Measurements from ENCODE around the gene LINGO1.

The LINGO1 gene

DNA sequence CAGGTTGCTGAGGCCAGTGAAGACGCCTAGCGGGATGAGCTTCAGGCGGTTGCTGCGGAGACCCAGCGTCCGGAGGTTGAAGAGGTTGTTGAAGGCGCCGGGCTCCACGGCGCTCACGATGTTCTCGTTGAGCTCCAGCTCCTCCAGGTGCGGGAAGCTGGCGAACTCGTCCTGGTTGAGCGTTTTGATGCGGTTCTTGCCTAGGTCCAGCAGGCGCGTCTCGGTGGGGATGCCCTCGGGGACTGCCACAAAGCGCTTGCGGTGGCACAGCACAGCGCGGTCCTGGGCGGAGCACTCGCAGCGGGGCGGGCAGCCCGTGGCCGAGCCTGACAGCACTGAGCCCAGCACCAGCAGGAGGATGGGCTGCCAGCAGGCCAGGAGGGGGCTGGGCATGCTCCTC lies 17.2 kb downstream of the LINGO1 start:
- DNase-seq = no peak

DNA sequence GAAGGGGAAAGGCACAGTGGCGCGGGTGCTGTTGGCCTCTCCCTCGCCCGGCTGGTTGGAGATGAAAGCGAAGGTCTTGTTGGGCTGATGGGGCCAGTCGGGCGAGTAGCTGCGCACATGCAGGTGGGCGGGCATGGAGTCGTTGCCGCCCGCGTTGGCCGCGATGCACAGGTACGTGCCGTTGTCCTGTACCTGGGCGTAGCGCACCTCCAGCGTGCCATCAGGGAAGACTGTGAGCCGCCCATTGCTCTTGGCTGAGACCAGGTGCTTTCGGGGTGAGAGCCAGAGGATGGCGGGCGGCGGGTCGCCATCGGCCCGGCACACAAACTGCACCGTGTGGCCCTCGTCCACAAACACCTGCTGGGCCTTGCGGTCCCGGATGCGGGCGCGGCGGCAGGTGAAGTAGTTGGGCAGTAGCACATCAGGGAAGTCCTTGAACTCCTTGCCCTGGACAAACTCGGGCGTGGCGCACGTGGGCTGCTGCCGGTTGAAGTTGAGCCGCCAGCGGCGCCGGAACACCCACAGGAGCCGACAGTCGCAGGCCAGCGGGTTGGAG lies 18.4 kb downstream of the LINGO1 start:
- no peak for DNase-seq

DNA sequence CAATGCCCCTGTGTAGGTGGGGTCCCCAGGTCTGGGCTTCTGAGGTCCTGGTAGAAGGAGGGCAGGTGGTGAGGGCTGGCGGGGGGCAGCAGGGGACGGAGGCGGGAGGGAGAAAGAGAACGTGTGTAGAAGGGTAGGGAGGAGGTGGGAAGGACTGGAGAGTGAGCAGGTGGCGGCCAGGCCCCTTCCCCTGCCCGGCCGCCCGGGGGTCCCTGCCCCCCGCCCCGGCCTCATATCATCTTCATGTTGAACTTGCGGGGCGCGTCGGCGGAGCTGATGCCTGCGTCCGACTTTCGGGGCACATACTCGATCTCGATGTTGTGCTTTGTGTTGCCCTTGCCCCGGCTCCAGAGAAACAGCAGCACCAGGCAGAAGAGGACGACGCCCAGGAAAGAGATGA lies 18.9 kb downstream of the LINGO1 start:
- DNase-seq = no peak

DNA sequence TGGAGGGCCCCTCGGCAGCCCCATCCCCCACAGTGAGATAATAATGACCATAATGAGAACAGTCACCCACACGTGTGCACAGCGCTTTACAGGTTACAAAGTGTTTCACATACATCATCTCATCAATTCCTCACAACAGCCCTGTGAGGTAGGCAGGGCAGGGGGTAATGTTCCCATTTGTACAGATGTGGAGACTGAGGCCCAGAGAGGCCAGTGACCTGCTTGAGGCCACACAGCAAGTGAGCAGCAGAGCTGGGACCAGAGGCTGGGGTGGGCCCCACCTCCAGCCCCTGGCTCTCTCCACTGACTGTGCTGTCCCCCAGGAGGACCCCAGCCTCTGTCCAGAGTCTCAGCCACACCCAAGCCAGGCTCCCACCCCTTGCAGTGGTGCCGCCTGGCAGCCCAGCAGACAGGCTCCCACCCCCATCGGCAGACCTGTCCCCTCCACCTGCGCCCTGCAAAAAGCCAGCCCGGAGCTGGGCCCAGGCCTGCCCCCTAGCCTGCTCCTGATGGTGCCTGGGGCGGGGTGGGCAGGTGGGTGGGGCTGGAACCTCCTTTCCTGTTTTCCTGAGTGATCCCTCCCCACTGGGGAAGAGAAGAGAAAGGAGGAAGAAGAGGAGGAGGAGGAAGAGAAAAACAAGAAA lies 19.6 kb downstream of the LINGO1 start:
- no peak for DNase-seq

DNA sequence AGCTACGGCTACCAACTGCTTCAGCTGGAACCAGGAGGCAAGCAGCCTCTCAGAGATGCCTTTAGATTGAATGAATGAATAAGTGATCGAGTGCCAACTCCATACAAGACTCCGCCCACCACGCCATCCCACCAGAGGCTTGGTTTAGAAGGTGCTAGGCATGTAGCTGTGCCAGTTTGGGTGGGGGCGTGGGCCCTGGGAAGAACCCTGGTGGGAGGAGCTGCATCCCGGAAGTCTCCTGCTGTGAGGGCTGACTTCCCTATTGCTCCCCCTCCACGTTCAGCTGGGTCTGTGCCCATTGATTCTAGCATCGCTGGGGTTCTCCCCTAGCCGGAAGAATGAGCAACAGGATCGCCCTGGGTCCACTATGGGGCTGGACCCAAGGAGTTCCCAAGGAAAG lies 20.9 kb downstream of the LINGO1 start:
- DNase-seq = no peak

DNA sequence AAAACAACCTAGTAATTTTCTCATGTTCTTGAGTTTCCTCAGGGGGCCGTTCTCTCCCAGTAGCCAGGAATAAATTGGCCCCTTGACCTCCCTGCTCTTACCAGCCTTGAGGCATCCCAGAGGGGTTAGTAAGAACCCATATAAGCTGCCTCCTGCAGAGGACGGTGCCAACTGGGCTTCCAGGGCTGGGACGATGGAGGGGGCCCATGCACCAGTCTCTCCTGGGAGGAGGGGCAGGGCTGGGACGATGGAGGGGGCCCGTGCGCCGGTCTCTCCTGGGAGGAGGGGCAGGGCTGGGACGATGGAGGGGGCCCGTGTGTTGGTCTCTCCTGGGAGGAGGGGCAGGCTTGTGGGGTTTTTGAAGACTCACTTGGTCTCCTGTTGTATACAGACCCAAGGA lies 22.0 kb downstream of the LINGO1 start:
- no peak for DNase-seq

DNA sequence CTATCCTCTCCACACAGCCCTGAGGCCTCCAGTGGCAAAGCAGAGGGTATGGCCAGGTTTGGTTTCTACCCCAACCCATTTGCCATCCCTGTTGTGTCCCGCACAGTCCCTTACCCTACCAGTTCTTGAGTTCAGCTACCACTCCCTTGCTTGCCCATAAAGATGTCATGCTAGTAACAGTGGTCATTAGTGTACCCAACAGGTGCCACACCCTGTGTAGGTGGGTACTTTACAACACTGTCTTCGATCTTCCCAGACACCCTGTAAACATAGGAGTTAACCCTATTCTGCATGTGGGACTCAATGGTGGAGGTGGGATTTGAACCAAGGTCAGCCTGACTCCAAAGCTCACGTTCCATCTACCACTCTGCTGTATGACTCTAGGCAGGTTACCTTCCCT lies 23.2 kb downstream of the LINGO1 start:
- no peak for DNase-seq

DNA sequence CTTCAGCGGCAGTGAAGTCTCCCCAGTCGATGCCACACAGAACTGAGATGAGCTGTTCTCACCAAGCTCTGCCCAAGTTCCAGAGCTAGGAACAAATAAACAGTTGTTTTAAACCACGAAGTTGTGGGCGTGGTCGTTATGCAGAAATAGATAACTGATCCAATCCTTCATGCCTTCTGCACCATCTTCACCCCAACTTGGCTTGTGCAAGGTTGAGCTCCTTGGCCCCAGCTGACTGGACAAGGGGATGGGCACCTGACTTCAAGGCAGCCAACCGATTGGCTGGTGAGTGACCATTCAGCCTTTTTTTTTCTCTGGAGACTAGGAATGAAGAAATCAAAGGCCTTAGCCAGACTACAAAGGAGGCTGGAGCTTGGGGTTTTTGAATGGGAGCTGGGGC lies 23.9 kb downstream of the LINGO1 start:
- DNase-seq = no peak

DNA sequence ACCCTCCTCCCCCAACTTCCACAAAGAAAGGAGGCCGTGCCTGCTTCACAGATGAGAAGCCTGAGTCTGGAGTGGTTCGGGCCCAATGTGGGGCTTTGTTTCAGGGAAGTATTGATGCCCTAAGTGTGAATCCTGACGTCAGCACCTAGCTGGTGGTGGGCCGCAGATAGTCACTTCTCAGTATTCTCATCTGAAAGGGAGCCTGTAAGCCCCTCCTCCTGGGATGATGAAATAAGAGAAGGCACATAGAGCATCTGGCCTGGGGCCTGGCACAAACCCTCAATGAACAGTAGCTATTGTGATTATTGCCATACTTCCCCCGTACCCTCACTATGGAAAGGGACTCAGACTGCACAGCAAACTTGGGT lies 24.8 kb downstream of the LINGO1 start:
- no peak for DNase-seq

DNA sequence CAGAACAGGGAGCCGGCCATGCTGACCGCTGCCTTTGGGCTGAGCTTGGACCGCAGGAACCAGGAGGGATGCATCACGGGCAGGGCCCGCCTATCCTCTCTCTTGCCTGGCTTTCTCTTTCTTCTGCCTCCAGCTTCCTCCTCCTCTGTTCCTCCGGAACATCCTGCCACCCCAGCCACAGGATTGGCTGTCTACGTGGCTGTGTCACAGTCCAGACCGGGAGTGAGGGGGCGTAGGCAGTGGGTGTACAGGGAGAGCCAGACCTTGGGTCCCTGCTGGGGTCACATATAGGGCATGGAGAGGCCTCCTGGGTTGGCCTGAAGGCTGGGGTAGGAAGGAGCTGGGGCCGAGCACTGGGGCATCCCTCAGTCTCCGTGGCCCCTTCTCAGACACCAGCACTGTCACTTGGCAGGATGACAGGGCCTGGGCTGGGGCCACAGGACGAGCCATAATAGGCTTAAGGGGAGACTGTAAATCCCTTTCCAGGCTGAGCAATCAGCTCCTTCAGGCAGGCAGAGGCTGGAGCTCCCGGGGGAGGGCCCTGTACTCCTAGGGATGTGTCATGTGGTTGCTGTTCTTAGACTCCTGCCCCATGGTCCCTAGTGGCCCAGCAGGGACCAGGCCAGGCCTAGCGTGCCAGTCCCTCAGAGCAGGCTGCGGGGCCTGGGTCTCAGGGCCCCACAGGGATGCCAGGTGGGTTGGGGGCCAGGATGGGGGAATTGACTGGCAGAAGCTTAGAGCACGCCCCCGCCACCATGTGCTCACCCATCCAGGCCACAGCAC lies 25.4 kb downstream of the LINGO1 start:
- no peak for DNase-seq

DNA sequence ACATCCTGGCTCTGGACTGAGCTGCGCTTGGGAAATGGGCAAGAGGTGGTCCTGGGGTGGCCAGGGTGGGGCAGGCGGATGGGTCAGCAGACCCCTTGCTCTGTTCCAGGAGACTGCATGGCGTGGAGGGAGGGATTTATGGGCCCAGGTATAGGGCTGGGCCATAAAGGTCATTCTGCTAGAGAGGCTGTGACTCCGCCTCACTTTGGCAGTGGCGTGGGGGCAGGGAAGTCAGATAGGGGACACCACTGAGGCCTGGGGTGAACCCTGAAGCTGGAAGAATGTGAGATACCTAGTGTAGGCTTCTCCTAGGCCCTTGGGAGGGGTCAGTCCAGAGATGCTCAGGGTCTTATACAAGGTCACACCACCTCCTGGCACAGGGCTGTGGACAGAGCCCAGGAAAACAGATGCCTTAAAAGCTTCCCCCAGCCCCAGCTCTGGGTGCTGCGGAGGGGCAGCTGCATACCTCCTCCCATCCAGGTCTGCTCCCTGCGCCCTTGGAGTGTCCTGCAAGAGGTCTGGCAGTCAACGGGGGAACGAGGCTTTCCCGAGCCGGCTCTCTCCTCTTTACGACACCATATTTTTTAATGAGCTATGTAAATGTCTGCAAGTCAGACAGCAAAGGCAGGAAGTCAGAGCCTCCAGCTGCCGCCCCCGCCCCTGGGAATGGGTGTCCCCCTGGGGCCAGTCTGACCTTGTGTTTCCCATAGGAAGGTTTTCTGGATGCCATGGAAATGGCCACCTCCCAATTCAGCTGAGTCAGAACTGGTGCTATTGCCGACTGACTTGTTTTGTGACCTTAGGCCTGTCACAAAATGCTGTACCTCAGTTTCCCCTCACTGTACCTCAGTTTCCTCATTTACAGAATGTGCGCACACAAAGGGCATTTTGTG lies 26.3 kb downstream of the LINGO1 start:
- no peak for DNase-seq

DNA sequence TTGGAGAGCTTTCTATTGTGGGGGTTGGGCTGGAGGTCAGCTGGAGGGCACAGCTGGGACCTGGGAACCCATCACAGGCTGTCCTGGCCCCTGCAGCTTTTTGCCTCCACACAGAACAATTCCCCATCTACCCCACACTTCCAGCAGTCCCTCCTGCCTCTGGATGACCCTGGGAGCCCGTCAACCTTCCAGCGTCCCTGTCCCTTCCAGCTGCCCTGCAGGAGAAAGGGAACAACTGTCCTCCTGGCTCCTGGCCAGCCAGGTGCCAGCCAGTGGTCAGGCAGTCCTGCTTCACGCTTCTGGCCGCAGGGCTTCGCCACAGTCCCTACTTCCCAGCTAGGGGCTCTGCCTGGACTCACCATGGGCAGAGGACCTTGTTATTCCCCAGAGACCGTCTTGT lies 27.2 kb downstream of the LINGO1 start:
- DNase-seq = no peak

DNA sequence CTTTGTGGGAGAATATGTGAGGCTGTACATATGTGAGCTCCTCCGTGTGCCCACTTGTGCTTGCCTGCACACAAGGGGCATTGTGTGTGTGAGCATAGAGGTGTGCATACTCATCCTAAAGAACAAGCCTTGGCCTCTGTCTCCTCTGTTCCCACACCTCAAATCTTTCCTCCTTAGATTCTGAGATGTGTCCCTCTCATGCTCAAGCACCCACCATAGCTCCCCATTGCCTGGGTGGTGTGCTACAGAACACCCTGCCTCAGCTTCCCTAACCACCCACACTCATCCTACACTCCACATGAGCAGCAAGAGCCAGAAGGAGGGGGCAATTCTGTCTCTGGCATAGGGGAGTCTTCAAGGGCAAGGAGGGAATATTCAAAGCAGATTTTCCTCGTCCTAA lies 27.7 kb downstream of the LINGO1 start:
- DNase-seq = no peak

DNA sequence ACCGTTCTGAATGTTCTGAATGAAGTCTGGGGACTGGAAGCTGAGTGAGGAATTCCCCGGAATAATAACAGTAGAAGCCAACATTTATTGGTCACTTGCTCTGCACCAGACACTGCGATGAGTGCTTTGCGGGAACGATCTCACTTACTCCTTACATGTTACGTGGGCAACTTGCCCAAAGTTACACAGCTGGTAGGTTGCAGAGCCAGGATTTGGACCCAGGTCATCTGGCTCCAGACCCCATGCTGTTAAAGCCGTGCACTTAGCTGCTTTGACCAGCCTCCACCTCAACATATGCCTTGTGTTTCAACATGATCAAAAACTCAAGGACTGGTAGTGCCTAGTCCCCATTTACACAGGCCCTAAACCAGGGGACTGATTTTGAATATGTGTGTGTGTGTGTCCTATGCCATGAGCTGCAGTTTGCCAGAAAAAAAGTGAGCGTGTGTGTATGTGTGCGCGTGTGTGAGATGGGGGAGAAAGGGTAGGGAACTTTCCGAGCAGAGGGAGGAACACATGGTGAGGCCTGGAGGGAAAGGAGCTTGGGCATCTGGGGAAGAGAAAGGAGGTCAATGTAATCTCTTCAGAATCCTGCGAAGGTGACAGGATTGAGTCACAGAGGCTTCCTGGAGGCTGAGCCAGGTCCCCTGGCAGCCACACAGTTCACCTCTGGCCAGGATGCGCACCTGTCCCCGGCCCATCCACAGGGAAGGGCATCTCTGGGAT lies 28.9 kb downstream of the LINGO1 start:
- DNase-seq = no peak

DNA sequence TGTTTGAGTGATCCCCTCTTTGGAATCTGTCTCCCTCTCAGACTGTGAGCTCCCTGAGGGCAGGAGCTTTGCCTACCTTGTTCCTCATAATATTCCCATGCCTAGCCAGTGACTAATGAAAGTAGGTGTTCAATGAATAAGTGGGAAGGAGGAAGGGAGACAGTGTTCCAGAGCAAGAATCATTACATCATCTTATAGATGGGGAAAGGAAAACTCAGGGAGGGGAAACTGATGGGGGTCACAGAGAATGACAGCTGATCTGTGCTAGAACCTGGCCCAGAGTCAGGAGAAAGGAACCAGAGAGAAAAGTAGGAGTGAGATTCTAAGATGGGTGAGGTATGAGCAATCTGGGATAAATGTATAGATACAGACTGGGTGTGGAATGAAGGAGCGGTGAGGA lies 29.9 kb downstream of the LINGO1 start:
- DNase-seq = no peak

DNA sequence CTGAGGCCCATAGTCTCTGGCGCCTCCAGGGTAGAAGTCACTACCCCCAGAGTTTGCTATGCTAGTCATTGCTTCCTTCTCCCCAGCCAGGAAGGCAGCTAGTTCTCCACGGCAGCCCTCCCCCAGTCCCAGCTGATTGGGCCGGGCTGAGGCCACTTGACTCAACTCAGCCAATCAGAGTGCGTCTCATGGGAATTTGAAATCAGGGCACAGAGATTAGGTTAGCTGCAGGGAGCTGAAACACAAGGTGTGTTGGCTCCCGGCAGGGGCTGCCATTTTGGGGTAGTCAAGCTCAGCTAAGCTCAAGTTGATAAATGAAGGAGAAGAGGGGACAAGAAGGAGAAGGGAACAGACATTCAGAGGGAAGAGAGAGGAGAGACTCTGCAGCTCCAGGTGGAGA lies 32.8 kb downstream of the LINGO1 start:
- DNase-seq = no peak

DNA sequence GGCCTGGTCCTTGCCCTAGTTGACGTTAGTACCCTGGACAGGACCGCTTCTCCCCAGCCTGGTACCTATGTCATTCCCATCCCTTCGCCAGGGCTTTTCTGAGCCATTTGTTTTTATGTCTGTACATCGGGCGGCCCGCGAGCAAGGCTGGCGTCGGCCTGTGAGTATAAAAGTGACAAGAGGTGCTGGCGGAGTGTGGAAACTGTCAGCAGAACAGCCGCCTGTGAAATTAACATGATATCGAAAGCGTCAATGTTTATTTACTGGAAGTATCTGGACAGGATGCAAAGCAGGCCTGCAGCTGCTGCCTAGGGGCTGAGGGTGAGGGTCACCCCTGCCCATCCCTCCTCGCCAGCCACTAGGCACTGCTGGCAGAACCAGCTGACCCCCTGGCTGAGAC lies 33.4 kb downstream of the LINGO1 start:
- no peak for DNase-seq

DNA sequence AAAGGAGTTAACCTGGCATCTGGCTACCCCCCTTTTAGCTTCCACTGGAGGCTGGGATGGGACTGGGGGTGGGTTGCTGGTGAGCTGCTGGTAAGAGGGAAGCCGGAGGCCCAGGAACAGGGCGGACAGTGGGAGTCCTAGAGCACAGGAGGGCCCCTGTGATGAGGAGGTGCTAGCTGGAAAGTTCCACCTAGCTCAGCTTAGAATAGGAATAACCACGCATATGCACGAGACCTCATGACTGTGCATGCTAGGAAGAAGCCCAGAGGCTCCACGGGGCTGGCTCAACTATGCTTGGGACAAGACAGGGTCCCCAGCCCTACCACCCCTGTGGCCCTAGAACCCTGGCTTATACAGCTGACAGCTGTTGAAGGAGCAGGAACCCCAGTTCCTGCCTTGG lies 34.1 kb downstream of the LINGO1 start:
- DNase-seq = no peak

DNA sequence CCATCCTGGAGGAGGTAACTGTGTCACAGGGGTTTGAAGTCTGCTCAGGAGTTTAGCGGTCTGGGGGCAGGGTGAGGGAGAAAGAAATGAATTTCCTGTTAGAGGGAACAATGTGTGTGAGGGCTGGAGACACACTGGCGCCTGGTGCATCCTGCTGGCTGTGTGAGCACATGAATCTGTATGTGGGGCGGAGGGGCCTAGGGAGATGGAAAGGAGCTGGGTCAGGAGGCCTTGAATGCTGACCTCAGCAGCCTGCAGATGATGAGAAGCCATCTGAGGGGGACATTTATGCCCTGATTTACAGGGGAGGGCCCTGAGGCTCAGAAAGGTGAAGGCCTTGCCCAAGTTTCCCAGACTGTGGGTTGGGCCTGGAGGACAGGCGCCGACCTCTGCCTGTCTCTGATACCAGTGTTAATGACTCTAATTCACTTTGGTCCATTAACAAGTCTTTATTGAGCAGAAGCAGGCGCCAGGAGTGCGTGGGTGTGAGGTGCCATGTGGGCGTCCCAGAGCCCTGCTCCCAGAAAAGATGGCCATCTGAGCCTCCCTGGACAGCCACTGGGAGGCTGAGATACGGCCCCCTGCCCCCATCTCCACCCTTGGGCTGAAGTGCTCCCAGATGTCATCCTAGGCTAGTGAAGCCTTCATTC lies 34.8 kb downstream of the LINGO1 start:
- no peak for DNase-seq

DNA sequence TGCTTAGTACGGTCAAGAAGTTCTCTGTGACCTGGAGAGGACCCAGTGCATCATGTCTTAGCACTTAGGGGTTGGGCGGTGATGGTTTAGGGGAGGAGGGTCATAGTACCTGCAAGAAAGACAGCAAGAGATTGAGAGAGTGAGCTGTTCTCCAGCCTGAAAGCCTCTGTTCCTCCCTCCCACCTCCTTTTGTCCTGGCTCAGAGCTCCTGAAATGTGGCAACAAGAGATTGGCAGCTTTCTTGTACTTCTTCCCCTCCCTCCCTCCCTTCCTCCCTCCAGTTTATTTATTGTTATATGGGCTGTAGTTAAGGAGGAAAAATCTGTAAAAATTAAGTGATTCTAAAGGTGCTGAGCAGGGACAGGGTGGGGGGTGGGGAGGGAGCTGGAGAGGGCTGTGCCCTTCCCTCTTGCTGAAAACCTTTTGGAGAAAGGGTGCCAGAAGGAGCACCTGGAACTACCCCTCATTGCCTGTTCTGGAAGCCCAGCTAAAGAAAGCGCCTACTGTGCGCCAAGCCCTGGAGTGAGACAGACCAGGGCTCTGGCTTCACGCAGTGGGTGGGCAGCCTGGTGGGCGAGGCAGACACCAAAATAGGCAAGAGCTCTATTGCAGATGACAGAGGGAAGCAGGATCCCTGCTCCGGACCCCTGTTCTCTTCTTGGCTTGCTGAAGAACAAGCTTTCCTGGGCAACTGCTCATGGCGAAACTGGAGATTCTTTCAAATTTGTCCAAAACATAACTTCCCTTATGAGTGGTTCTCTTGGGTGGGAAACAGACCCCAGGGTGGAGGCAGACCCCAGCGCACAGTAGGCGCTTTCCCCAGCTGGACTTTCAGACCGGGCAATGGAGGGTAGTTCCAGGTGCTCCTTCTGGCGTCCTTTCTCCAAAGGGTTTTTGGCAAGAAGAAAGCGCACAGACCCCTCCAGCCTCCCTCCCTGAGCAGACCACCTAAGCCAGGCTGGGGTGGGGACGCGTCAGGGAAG lies 35.6 kb downstream of the LINGO1 start:
- DNase-seq = no peak

DNA sequence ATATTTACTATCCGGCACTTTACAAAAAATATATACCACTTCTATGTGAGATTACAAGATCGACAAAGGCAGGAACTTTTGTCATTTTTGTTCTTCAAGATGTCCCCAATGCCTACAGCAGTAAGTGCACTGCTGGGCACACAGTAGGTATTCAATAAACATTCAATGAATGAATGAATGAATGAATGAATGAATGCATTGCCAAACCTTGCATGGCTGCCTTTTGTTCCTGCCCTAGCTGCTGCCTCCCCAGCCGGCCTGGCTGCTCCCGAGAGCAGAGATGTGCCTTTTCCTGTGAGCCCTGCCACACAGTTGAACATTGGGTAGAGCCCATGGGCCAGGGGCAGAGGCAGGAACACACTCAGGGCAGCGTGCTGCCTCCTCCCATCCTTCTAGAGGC lies 37.5 kb downstream of the LINGO1 start:
- DNase-seq = no peak

Data from cerebellar nuclear complex (tissue), 1 donor.